ENCODE results near the gene TIMM29. TPM values are rescaled to one million over a fixed set of nuclear protein-coding genes. Genes with fewer than 3 reads are reported as not detected.

Gene TIMM29
- total and polyA plus RNA-seq, 9 of the 15 experiments (the other 6 are each of a cell fraction or from before 2014, with no cell fraction given) = 2.4 to 29.4 (median 16.3) TPM

- H3K27ac ChIP-seq (ENCODE audit: extremely low read depth, low read depth, low read length) = no peak overlapping the region
- H3K79me2 ChIP-seq (ENCODE audit: control insufficient read depth, insufficient read depth, low read length) = no peaks in the 10 kb centered on the region
- H3K36me3 ChIP-seq (ENCODE audit: control insufficient read depth, insufficient read depth, low read length) = peaks cover 73% of the 10 kb centered on the region; the same call in 2 of the 3 replicates
- H3K27me3 ChIP-seq (ENCODE audit: control insufficient read depth in 2 of 2, insufficient read depth in 2 of 2, low read length in 2 of 2) = no peaks in the 10 kb centered on the region
- POLR2A ChIA-PET = interaction anchor here (1.4 kb wide), 1 partner anchor 9 kb away, joined by 4 read pairs; no protein-coding TSS in a partner anchor
- WGBS (ENCODE audit: insufficient coverage, low coverage, missing lambda C conversion rate) = 90% methylated on average over 38 of the region's 43 CpGs
- peaks cover 5% of the 10 kb centered on the region for H3K9me1 ChIP-seq (ENCODE audit: control insufficient read depth, insufficient read depth, low read length)
- in situ Hi-C loops (cut with MboI) (no loop called here), intact Hi-C loops (cut with micrococcal nuclease) (no loop called here)
- peaks cover 0 to 36% of the 10 kb centered on the region in 2 experiments; a peak in 1 of 5 replicates for H3K4me1 ChIP-seq (replicated peaks in 1 of 2; ENCODE audit: control insufficient read depth in 2 of 2, insufficient read depth in 2 of 2, low read length in 2 of 2)
- CTCF ChIA-PET (ENCODE audit: low intra/inter-chr PET ratio) = no interaction called here
- H3K9me3 ChIP-seq (replicated peaks; ENCODE audit: control insufficient read depth, insufficient read depth, low read depth, low read length) = no peaks in the 10 kb centered on the region
- no peak overlapping the region for H3K4me2 ChIP-seq (ENCODE audit: insufficient read depth, low read length)
- H3K9ac ChIP-seq (ENCODE audit: insufficient read depth in 1 of 2, low read depth in 2 of 2, low read length in 2 of 2) = peak overlapping the region in 1 of 2 experiments; percentile 37; a peak in 1 of 4 replicates
- no peak overlapping the region for H3K4me3 ChIP-seq
- ATAC-seq (peak; percentile 5; the same call in 2 of the 3 replicates), DNase-seq (ENCODE audit: extremely low read depth in 1 of 4, low spot score in 3 of 4) (no peak), FAIRE-seq (no peak)
- H2AFZ ChIP-seq (ENCODE audit: low read depth, low read length) = no peak overlapping the region
- H4K20me1 ChIP-seq (replicated peaks; ENCODE audit: control insufficient read depth, insufficient read depth, low read length) = no peaks in the 10 kb centered on the region
- no TSS peak for BruUV-seq (replicated peaks)
- TF ChIP-seq, protein P1, sequence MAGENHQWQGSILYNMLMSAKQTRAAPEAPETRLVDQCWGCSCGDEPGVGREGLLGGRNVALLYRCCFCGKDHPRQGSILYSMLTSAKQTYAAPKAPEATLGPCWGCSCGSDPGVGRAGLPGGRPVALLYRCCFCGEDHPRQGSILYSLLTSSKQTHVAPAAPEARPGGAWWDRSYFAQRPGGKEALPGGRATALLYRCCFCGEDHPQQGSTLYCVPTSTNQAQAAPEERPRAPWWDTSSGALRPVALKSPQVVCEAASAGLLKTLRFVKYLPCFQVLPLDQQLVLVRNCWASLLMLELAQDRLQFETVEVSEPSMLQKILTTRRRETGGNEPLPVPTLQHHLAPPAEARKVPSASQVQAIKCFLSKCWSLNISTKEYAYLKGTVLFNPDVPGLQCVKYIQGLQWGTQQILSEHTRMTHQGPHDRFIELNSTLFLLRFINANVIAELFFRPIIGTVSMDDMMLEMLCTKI (IDR thresholded peaks at IDR 0.05; ENCODE audit: partially characterized antibody) = no peak
- no peak for TF ChIP-seq SMAD2 (IDR thresholded peaks at IDR 0.05; ENCODE audit: low read depth, low read length)
- 0 out of 2 replicates have a peak, but pooled peaks have one; percentile 52 for TF ChIP-seq SUPT5H (IDR thresholded peaks at IDR 0.05)
- TF ChIP-seq ARID4B (CRISPR knock-in tag; IDR thresholded peaks at IDR 0.05) = no peak
- no peak for TF ChIP-seq NR3C1 (CRISPR knock-in tag; IDR thresholded peaks at IDR 0.05)
- TF ChIP-seq ESRRA (IDR thresholded peaks at IDR 0.05; ENCODE audit: borderline replicate concordance, low read depth) = no peak
- TF ChIP-seq, protein P2, sequence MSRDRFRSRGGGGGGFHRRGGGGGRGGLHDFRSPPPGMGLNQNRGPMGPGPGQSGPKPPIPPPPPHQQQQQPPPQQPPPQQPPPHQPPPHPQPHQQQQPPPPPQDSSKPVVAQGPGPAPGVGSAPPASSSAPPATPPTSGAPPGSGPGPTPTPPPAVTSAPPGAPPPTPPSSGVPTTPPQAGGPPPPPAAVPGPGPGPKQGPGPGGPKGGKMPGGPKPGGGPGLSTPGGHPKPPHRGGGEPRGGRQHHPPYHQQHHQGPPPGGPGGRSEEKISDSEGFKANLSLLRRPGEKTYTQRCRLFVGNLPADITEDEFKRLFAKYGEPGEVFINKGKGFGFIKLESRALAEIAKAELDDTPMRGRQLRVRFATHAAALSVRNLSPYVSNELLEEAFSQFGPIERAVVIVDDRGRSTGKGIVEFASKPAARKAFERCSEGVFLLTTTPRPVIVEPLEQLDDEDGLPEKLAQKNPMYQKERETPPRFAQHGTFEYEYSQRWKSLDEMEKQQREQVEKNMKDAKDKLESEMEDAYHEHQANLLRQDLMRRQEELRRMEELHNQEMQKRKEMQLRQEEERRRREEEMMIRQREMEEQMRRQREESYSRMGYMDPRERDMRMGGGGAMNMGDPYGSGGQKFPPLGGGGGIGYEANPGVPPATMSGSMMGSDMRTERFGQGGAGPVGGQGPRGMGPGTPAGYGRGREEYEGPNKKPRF (IDR thresholded peaks at IDR 0.05; ENCODE audit: low read depth, low read length) = no peak
- no peak for TF ChIP-seq TEAD2 (tag; IDR thresholded peaks at IDR 0.05)
Measured at GRCh38 chr19:10921199-10921909, 7.3 kb upstream of the TIMM29 start.

Measured in K562 (cell line).